Measurements from ENCODE around the gene ZFAND3.

ZFAND3 gene

DNA sequence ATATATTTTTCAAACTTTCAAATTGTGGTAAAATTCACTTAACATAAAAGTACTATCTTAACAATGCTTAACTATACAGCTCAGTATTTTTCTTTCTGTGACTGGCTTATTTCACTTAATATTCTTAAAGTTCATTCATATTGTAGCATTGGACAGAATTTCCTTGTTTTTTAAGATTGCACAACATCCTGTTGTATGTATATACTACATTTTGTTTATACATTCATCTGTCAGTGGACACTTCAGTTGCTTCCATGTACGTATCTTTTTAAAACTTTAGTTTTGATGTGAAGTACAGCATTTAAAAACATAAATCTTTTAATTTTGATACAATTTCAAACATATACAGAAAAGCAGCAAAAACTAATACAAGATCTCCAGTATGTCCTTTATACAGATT lies 220.7 kb downstream of the ZFAND3 start:
- no peak overlapping the region for H3K4me3 ChIP-seq (ENCODE audit: low read length)
- H3K9me2 ChIP-seq (replicated peaks; ENCODE audit: insufficient read depth, low read length), result no peaks in the 10 kb centered on the region
- no peaks in the 10 kb centered on the region for H3K9me3 ChIP-seq (replicated peaks; ENCODE audit: insufficient read depth, low read length)
- H4K20me1 ChIP-seq (ENCODE audit: insufficient read depth, low read length), result no peaks in the 10 kb centered on the region
- no peaks in the 10 kb centered on the region for H3K4me1 ChIP-seq (ENCODE audit: low read length)
- no peaks in the 10 kb centered on the region for H3K36me3 ChIP-seq (replicated peaks; ENCODE audit: insufficient read depth, low read length)
- no peak overlapping the region for H2AFZ ChIP-seq (ENCODE audit: low read length)
- H3K27me3 ChIP-seq (replicated peaks; ENCODE audit: insufficient read depth, low read length), result no peaks in the 10 kb centered on the region
- no peaks in the 10 kb centered on the region for H3F3A ChIP-seq (ENCODE audit: insufficient read depth, low read length)
- H3K79me2 ChIP-seq (ENCODE audit: low read length), result peaks cover 2% of the 10 kb centered on the region; the same call in 1 of the 2 replicates
- no peak overlapping the region for H3K4me2 ChIP-seq (ENCODE audit: low read depth, low read length)
- no peak for DNase-seq
- TF ChIP-seq EZH2 (optimal IDR thresholded peaks at IDR 0.05; ENCODE audit: low read depth, low read length), result no peak
- TF ChIP-seq EZH2phosphoT487 (IDR thresholded peaks at IDR 0.05; ENCODE audit: low read length), result no peak
- TF ChIP-seq, protein P1, sequence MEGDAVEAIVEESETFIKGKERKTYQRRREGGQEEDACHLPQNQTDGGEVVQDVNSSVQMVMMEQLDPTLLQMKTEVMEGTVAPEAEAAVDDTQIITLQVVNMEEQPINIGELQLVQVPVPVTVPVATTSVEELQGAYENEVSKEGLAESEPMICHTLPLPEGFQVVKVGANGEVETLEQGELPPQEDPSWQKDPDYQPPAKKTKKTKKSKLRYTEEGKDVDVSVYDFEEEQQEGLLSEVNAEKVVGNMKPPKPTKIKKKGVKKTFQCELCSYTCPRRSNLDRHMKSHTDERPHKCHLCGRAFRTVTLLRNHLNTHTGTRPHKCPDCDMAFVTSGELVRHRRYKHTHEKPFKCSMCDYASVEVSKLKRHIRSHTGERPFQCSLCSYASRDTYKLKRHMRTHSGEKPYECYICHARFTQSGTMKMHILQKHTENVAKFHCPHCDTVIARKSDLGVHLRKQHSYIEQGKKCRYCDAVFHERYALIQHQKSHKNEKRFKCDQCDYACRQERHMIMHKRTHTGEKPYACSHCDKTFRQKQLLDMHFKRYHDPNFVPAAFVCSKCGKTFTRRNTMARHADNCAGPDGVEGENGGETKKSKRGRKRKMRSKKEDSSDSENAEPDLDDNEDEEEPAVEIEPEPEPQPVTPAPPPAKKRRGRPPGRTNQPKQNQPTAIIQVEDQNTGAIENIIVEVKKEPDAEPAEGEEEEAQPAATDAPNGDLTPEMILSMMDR (IDR thresholded peaks at IDR 0.05; ENCODE audit: low read length), result no peak
- H3K9ac ChIP-seq (ENCODE audit: low read length), result no peak overlapping the region
- no peak overlapping the region for H3K27ac ChIP-seq (ENCODE audit: low read length)

DNA sequence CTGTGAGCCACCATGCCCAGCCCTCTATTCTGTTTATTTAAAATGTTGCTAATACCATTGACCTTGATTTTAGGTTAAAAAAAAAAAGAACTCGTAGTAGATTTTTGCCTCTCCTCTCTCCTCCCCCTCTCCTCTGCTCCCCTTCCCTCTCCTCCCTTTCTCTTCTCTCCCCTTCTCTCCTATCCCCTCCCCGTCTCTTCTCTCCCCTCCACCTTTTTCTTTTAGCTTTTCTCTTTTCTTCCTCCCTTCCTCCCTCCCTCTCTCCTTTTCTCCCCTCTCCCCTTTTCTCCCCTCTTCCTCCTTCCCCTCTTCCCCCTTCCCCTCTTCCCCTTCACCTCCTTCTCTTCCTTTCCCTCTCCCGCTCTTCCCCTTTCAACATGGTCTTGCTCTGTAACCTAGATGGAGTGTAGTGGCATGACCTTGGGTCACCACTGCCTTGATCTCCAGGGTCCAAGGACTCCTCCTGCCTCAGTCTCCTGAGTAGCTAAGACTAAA lies 223.8 kb downstream of the ZFAND3 start:
- DNase-seq, result no peak
- H3K9me2 ChIP-seq (replicated peaks; ENCODE audit: insufficient read depth, low read length), result no peaks in the 10 kb centered on the region
- TF ChIP-seq EZH2 (optimal IDR thresholded peaks at IDR 0.05; ENCODE audit: low read depth, low read length) (no peak), EZH2phosphoT487 (IDR thresholded peaks at IDR 0.05; ENCODE audit: low read length) (no peak)
- TF ChIP-seq, protein P1 (IDR thresholded peaks at IDR 0.05; ENCODE audit: low read length), result no peak
- no peak overlapping the region for H3K4me3 ChIP-seq (ENCODE audit: low read length)
- no peak overlapping the region for H3K27ac ChIP-seq (ENCODE audit: low read length)
- H2AFZ ChIP-seq (ENCODE audit: low read length), result no peak overlapping the region
- H4K20me1 ChIP-seq (ENCODE audit: insufficient read depth, low read length), result no peaks in the 10 kb centered on the region
- no peak overlapping the region for H3K9ac ChIP-seq (ENCODE audit: low read length)
- H3K79me2 ChIP-seq (ENCODE audit: low read length), result no peaks in the 10 kb centered on the region
- H3K9me3 ChIP-seq (replicated peaks; ENCODE audit: insufficient read depth, low read length), result no peaks in the 10 kb centered on the region
- H3K36me3 ChIP-seq (replicated peaks; ENCODE audit: insufficient read depth, low read length), result no peaks in the 10 kb centered on the region
- no peak overlapping the region for H3K4me2 ChIP-seq (ENCODE audit: low read depth, low read length)
- no peaks in the 10 kb centered on the region for H3F3A ChIP-seq (ENCODE audit: insufficient read depth, low read length)
- H3K4me1 ChIP-seq (ENCODE audit: low read length), result no peaks in the 10 kb centered on the region
- H3K27me3 ChIP-seq (replicated peaks; ENCODE audit: insufficient read depth, low read length), result no peaks in the 10 kb centered on the region

DNA sequence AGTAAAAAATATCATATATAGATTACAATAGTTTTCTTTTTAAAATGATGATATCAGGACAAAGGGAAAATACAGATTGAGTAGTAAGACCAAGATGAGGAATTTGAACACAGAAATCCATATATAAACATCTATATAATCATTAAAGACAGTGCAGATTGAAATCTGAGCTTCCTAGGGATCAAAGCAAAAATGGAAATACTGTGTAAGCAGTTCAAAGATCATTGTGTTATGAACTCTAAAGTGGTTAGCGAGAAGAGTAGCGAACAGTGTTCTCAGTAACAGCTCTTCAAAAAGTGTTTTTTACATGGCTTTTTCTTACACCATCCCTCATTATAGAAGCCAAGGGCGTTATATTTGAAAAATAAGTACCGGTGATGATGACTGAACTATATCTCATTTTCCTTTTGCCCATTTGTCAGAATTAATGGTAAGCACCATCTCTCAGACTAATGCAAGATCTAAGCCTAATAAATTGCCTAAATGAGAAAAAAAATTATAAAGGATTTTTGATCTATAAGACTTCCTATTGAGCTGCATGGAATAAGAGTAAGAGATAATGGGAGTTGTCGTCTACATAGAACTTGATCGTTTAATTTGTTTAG lies 226.3 kb downstream of the ZFAND3 start:
- no peak overlapping the region for H3K4me2 ChIP-seq (ENCODE audit: low read depth, low read length)
- no peaks in the 10 kb centered on the region for H3F3A ChIP-seq (ENCODE audit: insufficient read depth, low read length)
- no peaks in the 10 kb centered on the region for H3K9me2 ChIP-seq (replicated peaks; ENCODE audit: insufficient read depth, low read length)
- H3K79me2 ChIP-seq (ENCODE audit: low read length), result peaks cover 4% of the 10 kb centered on the region; the same call in 1 of the 2 replicates
- no peaks in the 10 kb centered on the region for H3K27me3 ChIP-seq (replicated peaks; ENCODE audit: insufficient read depth, low read length)
- no peak overlapping the region for H3K9ac ChIP-seq (ENCODE audit: low read length)
- no peak for TF ChIP-seq EZH2 (optimal IDR thresholded peaks at IDR 0.05; ENCODE audit: low read depth, low read length)
- TF ChIP-seq EZH2phosphoT487 (IDR thresholded peaks at IDR 0.05; ENCODE audit: low read length), result no peak
- TF ChIP-seq, protein P1 (IDR thresholded peaks at IDR 0.05; ENCODE audit: low read length), result no peak
- no peaks in the 10 kb centered on the region for H3K36me3 ChIP-seq (replicated peaks; ENCODE audit: insufficient read depth, low read length)
- no peak overlapping the region for H3K4me3 ChIP-seq (ENCODE audit: low read length)
- H3K4me1 ChIP-seq (ENCODE audit: low read length), result no peaks in the 10 kb centered on the region
- no peak for DNase-seq
- H3K9me3 ChIP-seq (replicated peaks; ENCODE audit: insufficient read depth, low read length), result no peaks in the 10 kb centered on the region
- H4K20me1 ChIP-seq (ENCODE audit: insufficient read depth, low read length), result no peaks in the 10 kb centered on the region
- H2AFZ ChIP-seq (ENCODE audit: low read length), result no peak overlapping the region
- H3K27ac ChIP-seq (ENCODE audit: low read length), result no peak overlapping the region
